ENCODE results near the gene CRK. TPM values are rescaled to one million over a fixed set of nuclear protein-coding genes. Genes with fewer than 3 reads are reported as not detected.

CRK gene
- total RNA-seq, 2 donors from 2014 or later = 74.6 to 80.9 TPM

DNA sequence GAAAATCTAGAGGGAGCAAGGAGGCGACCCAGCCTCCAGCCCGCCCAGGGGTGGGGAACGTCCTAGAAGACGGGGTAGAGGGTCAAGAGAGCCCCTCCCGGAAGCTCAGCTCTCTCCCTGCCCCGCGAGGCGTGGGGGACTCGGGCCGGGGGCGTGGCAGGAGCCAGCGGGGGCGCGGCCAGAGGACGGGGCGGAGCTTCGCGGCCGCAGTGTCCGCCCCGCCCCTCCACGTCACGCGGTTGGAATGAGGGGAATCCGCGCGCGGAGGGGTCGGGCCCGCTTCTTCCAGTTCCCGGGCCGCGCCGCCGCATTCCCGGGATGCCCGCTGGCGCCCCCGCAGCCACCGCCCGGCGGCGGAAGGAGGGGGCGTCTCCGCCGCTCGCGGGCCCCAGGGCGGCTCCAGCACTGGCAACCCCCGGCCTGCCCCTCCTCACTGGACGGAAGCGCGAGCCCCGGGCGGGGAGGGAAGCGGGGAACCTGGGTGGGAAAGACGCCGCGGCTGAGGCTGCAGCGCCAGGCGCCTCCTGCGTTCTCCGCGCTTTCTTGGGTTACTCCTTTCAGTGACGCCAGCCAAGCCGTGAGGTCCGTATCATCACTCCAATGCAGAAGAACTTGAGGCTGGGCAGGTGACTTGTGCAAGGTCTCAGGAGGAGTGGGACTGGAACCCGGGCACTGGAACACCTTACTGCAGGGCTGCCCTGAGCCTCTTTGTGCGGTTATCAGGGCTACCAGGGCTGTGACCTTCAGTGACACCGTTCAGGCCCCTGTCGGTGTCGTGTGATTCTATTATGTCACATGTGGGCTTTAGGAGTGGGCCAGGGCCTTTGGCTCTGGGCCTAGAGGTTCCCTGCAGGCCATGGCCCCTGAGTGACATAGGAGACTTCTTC lies 32.1 kb upstream of the CRK start:
- peak; percentile 48 for ATAC-seq
- intact Hi-C loops (cut with DNase I, micrococcal nuclease) = no loop called here
- peak; percentile 79 to 92 for DNase-seq

- intact Hi-C loops (cut with DNase I, micrococcal nuclease) = no loop called here
- DNase-seq (peak; percentile 92 to 93), ATAC-seq (peak; percentile 53)
Observed at GRCh38 chr17:1486802-1487695, 31.0 kb upstream of the CRK start.

GRCh38 chr17:1485423-1486376 lies 29.7 kb upstream of the CRK start:
- ATAC-seq (peak; percentile 41), DNase-seq (peak; percentile 77 to 84)
- intact Hi-C loops (cut with DNase I, micrococcal nuclease) = no loop called here

DNA sequence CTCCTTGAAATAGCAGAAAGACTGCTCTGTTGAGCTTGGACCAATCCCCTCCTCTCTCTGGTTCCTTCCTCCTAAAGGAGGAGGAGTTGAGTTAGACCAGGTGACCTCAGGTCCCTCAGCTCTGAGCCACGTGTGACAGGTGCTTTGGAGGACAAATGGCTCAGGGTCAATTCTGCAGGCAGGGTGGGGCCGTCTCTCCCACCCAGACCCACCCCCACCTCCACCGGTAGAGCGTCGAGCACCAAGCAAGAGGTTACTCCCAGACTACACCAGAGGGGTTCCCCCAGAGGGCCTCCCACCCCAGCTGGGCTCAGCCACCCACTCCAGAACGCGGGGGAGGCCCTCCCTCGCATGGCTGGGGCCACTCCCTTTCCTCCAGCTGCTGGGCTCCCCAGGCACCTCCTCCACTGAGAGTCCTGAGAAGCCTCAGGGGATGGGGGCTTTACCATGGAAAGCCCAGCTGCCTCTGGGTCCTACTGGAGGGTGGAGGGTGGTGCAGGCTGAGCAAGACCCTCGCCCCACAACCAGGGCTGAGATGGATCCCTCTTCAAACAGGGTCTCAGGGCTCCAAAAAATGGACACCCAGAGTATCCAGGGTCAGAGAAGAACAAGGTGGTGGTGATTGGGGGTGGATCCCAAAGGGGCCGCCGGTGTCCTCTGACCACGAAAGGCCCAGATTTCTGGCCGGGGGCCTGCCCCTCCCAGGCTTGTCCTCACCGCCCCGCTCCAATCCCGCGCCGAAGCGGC lies 28.8 kb upstream of the CRK start:
- DNase-seq (peak; percentile 72 to 84), ATAC-seq (peak; percentile 54)
- intact Hi-C loops (cut with DNase I, micrococcal nuclease) = no loop called here

DNA sequence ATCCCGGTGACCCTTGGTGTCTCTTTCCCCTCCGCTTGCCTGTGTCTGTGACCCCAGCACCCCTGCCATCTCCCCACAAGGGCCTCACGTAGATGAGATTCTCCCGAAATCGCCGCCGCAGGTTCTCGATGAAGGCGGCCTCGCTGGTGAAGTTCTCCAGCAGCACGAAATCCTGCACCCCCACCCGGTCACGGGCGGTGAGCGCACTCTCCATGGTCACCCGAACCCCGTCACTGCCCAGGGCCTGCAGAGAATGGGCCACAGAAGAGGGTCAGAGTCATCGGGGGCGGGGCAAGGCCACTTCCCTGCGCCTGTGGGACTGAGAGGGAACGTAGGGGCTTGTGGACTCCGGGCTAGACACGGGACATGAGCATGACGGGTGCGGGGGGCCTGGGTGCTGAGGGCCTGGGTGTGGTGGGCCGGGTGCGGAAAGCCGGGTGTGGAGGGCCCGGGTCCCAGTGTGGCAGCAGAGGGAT lies 28.1 kb upstream of the CRK start:
- ATAC-seq (no peak), DNase-seq (peak; percentile 39 to 44)
- intact Hi-C loops (cut with DNase I, micrococcal nuclease) = no loop called here

DNA sequence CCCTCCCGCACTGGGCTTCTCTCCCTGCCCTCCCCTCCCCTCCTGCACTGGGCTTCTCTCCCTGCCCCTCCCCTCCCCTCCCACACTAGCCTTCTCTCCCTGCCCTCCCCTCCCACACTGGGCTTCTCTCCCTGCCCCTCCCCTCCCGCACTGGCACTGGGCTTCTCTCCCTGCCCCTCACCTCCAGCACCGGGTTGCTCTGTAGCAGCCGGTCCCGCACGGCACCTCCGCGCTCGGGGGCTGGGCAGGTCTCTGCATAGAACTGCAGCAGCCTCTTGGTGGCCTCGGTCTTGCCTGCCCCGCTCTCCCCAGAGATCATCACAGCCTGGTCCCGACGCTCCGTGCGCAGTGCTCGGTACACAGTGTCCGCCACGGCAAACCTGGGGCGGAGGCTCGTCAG lies 26.6 kb upstream of the CRK start:
- intact Hi-C loops (cut with DNase I, micrococcal nuclease) = no loop called here
- DNase-seq (no peak), ATAC-seq (no peak)

DNA sequence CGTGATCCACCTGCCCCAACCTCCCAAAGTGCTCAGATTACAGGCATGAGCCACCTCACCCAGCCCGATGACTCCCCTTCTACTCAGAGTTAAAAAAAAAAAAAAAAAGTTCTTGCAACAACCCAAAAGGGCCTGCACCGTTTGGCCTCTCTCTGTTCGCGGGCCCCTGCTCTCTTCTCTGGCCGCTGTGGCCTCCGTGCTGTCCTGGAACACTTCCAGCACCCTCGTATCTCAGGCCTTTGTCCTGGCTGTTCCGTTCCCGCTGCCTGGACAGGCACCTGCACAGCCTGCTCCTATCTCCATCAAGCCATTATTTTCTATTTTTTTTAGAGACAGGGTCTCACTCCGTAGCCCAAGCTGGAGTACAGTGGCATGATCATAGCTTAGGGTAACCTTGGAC lies 25.7 kb upstream of the CRK start:
- ATAC-seq = no peak
- DNase-seq = no peak
- intact Hi-C loops (cut with DNase I, micrococcal nuclease) = no loop called here

GRCh38 chr17:1480747-1481465 lies 24.9 kb upstream of the CRK start:
- no peak for DNase-seq
- no peak for ATAC-seq
- intact Hi-C loops (cut with DNase I, micrococcal nuclease) = no loop called here

- ATAC-seq (no peak), DNase-seq (no peak)
- intact Hi-C loops (cut with DNase I, micrococcal nuclease) = no loop called here
Observed at GRCh38 chr17:1478418-1478817, 22.4 kb upstream of the CRK start.

- DNase-seq (no peak), ATAC-seq (no peak)
- intact Hi-C loops (cut with DNase I, micrococcal nuclease) = no loop called here
Observed at GRCh38 chr17:1475321-1475854, 19.4 kb upstream of the CRK start.

- ATAC-seq = no peak
- intact Hi-C loops (cut with DNase I, micrococcal nuclease) = no loop called here
- no peak for DNase-seq
Observed at GRCh38 chr17:1474402-1475189, 18.6 kb upstream of the CRK start.

DNA sequence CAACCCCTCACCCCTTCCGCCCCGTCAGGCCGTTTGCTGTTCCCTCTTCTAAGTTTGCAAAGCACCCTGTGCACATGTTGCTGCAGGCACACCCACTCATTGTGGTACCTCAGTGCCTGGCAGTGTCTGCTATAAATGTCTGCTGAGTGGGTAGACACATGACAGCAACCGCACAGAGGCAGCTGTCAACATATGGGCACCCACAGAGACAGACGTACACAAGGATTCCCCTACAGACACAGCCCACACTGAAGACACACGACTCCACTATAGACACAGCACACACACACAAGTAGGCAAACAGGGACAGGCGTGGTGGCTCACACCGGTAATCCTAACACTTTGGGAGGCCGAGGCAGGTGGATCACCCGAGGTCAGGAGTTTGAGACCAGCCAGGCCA lies 17.8 kb upstream of the CRK start:
- intact Hi-C loops (cut with DNase I, micrococcal nuclease) = no loop called here
- ATAC-seq (no peak), DNase-seq (no peak)

- DNase-seq = no peak
- intact Hi-C loops (cut with DNase I, micrococcal nuclease) = no loop called here
- ATAC-seq = peak; percentile 24
Observed at GRCh38 chr17:1473170-1473569, 17.1 kb upstream of the CRK start.

DNA sequence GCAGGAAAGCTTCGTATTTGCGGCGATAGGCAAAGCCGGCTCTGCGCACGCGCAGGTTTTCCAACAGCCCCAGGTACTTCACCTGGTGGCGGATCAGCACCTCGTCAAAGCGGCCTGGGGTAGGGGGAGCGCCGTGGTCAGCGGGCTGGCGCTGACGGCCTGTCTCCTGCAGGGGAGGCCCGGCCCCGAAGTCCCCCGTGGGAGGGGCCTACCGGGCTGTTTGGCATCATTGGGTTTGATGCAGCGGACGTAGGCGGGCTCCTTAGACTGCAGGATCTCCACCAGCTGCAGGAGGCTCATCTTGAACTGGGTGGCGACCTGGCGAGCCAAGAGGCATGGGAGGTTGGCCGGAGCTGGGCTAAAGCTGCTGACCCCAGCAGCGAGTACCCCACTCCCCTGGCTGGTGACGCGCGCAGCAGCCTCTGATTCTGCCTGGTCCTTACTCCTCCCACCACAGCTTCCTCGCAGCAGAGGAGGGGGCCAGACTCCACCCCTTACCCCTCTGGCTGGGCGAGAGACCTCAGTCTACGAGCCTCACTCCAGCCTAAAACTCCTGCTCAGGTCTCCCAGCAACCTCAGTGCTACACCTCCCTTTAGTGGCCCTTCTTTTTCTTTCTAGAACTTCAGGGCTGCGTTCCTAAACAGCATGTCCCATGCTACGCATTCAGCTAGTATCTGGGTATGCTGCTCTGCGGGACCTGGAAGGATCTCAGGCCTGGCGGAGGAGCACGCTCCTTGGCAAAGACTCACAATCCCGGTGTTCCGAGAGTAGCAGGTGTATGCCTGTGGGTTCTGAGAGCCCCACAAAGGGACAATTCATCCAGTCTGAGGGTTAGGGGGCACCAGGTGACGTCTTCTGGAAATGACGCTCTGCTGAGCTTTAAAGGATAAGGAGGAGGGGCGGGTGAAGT lies 16.1 kb upstream of the CRK start:
- no peak for ATAC-seq
- no peak for DNase-seq
- intact Hi-C loops (cut with DNase I, micrococcal nuclease) = no loop called here

- ATAC-seq (no peak), DNase-seq (no peak)
- intact Hi-C loops (cut with DNase I, micrococcal nuclease) = no loop called here
Observed at GRCh38 chr17:1471490-1471889, 15.5 kb upstream of the CRK start.

Data from left colon (tissue), 2 donors.